ENCODE measurements around the gene PRPF40A.

PRPF40A gene

DNA sequence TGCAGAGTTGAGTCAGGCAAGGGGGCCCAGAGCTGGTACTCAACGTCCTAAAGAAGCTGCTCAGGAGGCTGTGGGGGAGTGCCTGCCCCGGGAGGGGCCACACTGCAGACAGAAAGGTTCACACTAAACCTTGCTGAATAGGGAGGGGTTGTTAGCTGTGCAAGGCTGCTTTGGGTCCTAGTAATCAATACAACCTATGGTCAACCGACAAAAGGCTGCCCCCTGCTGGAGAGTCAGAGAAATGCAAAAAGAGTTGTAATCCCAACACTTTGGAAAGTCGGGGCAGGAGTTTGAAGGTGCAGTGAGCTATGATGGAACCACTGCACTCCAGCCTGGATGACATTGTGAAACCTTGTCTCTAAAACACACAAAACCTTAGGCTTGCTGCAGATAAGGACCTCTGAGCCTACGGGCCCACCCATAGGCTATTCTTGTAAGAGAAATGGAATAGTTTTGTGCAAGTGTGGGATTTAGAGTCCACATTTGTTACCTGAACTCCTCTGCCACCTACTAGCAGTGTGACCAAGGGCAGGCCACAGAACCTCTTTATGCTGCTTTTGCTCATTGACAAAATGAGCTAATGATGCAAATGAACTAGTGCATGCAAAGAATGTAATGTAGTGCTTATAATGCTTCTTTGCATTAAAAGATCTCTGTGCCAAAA lies 81.5 kb downstream of the PRPF40A start:
- no peaks in the 10 kb centered on the region for H3K27me3 ChIP-seq (replicated peaks; ENCODE audit: insufficient read depth, low read length)
- H3K4me3 ChIP-seq (ENCODE audit: low read length), result no peak overlapping the region
- TF ChIP-seq EZH2phosphoT487 (IDR thresholded peaks at IDR 0.05; ENCODE audit: low read length) (no peak), EZH2 (optimal IDR thresholded peaks at IDR 0.05; ENCODE audit: low read depth, low read length) (no peak)
- TF ChIP-seq, protein P1, sequence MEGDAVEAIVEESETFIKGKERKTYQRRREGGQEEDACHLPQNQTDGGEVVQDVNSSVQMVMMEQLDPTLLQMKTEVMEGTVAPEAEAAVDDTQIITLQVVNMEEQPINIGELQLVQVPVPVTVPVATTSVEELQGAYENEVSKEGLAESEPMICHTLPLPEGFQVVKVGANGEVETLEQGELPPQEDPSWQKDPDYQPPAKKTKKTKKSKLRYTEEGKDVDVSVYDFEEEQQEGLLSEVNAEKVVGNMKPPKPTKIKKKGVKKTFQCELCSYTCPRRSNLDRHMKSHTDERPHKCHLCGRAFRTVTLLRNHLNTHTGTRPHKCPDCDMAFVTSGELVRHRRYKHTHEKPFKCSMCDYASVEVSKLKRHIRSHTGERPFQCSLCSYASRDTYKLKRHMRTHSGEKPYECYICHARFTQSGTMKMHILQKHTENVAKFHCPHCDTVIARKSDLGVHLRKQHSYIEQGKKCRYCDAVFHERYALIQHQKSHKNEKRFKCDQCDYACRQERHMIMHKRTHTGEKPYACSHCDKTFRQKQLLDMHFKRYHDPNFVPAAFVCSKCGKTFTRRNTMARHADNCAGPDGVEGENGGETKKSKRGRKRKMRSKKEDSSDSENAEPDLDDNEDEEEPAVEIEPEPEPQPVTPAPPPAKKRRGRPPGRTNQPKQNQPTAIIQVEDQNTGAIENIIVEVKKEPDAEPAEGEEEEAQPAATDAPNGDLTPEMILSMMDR (IDR thresholded peaks at IDR 0.05; ENCODE audit: low read length), result peak; percentile 83
- no peak overlapping the region for H2AFZ ChIP-seq (ENCODE audit: low read length)
- H3K4me2 ChIP-seq (ENCODE audit: low read depth, low read length), result no peak overlapping the region
- H3K4me1 ChIP-seq (ENCODE audit: low read length), result no peaks in the 10 kb centered on the region
- no peak overlapping the region for H3K9ac ChIP-seq (ENCODE audit: low read length)
- no peaks in the 10 kb centered on the region for H3K79me2 ChIP-seq (ENCODE audit: low read length)
- H3K36me3 ChIP-seq (replicated peaks; ENCODE audit: insufficient read depth, low read length), result no peaks in the 10 kb centered on the region
- no peaks in the 10 kb centered on the region for H4K20me1 ChIP-seq (ENCODE audit: insufficient read depth, low read length)
- no peaks in the 10 kb centered on the region for H3K9me2 ChIP-seq (replicated peaks; ENCODE audit: insufficient read depth, low read length)
- no peaks in the 10 kb centered on the region for H3K9me3 ChIP-seq (replicated peaks; ENCODE audit: insufficient read depth, low read length)
- peak; percentile 51 for DNase-seq
- H3K27ac ChIP-seq (ENCODE audit: low read length), result no peak overlapping the region
- no peaks in the 10 kb centered on the region for H3F3A ChIP-seq (ENCODE audit: insufficient read depth, low read length)

DNA sequence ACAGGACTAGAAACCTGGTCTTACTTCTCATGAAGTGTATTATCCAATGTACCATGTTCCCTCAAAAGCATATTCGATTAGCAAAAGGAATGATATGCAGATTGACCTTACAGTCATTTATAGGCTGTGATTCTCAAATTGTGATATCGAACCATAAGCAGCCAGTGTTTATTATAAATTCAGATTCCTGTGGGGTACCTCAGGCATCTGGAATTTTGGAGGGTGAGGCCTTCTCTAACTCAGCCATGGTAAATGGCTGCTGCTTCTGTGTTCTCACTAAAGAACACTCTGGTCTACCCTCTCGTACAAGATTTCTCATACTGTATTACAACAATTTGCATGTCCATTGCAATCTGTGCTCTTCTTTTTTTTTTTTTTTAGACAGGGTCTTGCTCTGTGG lies 84.5 kb downstream of the PRPF40A start:
- TF ChIP-seq EZH2phosphoT487 (IDR thresholded peaks at IDR 0.05; ENCODE audit: low read length) (no peak), EZH2 (optimal IDR thresholded peaks at IDR 0.05; ENCODE audit: low read depth, low read length) (no peak)
- TF ChIP-seq, protein P1 (IDR thresholded peaks at IDR 0.05; ENCODE audit: low read length), result no peak
- Histone ChIP-seq H3K9me2 (replicated peaks; ENCODE audit: insufficient read depth, low read length) (no peaks in the 10 kb centered on the region), H3K4me2 (ENCODE audit: low read depth, low read length) (no peak overlapping the region), H3K9ac (ENCODE audit: low read length) (no peak overlapping the region), H3K36me3 (replicated peaks; ENCODE audit: insufficient read depth, low read length) (no peaks in the 10 kb centered on the region), H3K27me3 (replicated peaks; ENCODE audit: insufficient read depth, low read length) (no peaks in the 10 kb centered on the region), H3K79me2 (ENCODE audit: low read length) (no peaks in the 10 kb centered on the region), H3K9me3 (replicated peaks; ENCODE audit: insufficient read depth, low read length) (no peaks in the 10 kb centered on the region), H2AFZ (ENCODE audit: low read length) (no peak overlapping the region), H3K4me3 (ENCODE audit: low read length) (no peak overlapping the region), H3K27ac (ENCODE audit: low read length) (no peak overlapping the region), H3F3A (ENCODE audit: insufficient read depth, low read length) (0 out of 2 replicates have a peak, but pooled peaks cover 7% of the 10 kb centered on the region), H4K20me1 (ENCODE audit: insufficient read depth, low read length) (no peaks in the 10 kb centered on the region), H3K4me1 (ENCODE audit: low read length) (0 out of 2 replicates have a peak, but pooled peaks cover 7% of the 10 kb centered on the region)
- DNase-seq, result no peak

DNA sequence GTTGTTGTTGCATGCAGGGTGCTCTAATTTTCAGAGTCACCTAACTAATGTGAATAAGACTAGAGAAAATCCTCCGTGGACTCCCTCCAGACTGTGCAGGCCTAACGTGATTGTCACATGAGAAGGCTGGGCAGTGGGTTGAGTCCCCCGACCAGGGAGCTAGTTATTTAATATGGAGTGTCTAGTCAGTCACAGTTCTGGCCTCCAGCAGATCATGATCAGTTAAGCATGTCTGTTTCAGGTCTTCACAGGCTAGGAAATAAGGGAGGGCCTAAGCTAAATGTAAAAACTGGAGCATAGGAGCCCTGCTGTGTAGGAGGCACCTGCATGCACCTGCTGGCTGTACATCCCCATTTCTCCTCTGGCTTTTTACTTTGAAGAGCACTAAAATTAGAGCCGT lies 86.8 kb downstream of the PRPF40A start:
- 0 out of 2 replicates have a peak, but pooled peaks cover 7% of the 10 kb centered on the region for H3F3A ChIP-seq (ENCODE audit: insufficient read depth, low read length)
- no peaks in the 10 kb centered on the region for H4K20me1 ChIP-seq (ENCODE audit: insufficient read depth, low read length)
- H3K9me3 ChIP-seq (replicated peaks; ENCODE audit: insufficient read depth, low read length), result no peaks in the 10 kb centered on the region
- no peak overlapping the region for H3K27ac ChIP-seq (ENCODE audit: low read length)
- no peaks in the 10 kb centered on the region for H3K79me2 ChIP-seq (ENCODE audit: low read length)
- no peaks in the 10 kb centered on the region for H3K27me3 ChIP-seq (replicated peaks; ENCODE audit: insufficient read depth, low read length)
- DNase-seq, result no peak
- H2AFZ ChIP-seq (ENCODE audit: low read length), result no peak overlapping the region
- no peak overlapping the region for H3K4me3 ChIP-seq (ENCODE audit: low read length)
- no peaks in the 10 kb centered on the region for H3K9me2 ChIP-seq (replicated peaks; ENCODE audit: insufficient read depth, low read length)
- H3K36me3 ChIP-seq (replicated peaks; ENCODE audit: insufficient read depth, low read length), result no peaks in the 10 kb centered on the region
- TF ChIP-seq EZH2 (optimal IDR thresholded peaks at IDR 0.05; ENCODE audit: low read depth, low read length) (no peak), EZH2phosphoT487 (IDR thresholded peaks at IDR 0.05; ENCODE audit: low read length) (no peak)
- TF ChIP-seq, protein P1 (IDR thresholded peaks at IDR 0.05; ENCODE audit: low read length), result no peak
- H3K4me1 ChIP-seq (ENCODE audit: low read length), result 0 out of 2 replicates have a peak, but pooled peaks cover 7% of the 10 kb centered on the region
- no peak overlapping the region for H3K9ac ChIP-seq (ENCODE audit: low read length)
- no peak overlapping the region for H3K4me2 ChIP-seq (ENCODE audit: low read depth, low read length)

Data from MM.1S (cell line).